ENCODE measurements around the gene CD22.

The CD22 gene

GRCh38 chr19:35314031-35314430 lies 15.0 kb upstream of the CD22 start:
- DNase-seq (ENCODE audit: low spot score) = no peak

- DNase-seq (ENCODE audit: low spot score) = no peak
Observed at GRCh38 chr19:35314858-35315470, 14.0 kb upstream of the CD22 start.

DNA sequence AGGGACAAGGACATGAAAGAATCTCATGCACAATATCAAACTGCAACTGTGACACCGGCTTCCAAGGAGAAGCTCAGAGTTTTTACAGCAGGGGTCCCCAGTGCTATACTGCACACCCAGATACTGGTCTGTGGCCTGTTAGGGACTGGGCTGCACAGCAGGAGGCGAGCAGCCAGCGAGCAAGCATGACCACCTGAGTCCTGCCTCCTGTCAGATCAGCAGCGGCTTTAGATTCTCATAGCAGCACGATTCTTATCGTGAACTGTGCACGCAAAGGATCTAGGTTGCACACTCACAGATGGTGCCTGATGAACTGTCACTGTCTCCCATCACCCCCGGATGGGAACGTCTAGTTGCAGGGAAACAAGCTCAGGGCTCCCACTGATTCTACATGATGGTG lies 13.1 kb upstream of the CD22 start:
- no peak for DNase-seq (ENCODE audit: low spot score)

DNA sequence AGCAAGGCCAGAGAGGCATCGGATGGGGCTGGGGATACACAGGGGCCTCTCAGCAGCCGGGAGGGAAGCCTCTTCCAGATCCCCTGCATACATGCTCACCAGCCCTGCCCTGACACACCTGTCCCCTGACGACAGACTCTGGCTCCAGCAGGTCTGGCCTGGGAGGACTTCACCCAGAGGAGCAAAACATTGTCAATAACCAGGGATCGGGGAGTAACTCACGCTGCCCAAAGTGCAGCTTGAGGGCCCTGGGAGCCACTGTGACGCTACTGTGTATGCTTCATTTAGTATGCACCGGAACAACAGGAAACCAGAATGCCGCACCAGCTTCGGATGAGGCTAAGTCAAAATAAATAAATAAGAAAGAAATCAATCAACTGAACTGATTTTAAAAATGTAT lies 12.4 kb upstream of the CD22 start:
- DNase-seq (ENCODE audit: low spot score) = no peak

DNA sequence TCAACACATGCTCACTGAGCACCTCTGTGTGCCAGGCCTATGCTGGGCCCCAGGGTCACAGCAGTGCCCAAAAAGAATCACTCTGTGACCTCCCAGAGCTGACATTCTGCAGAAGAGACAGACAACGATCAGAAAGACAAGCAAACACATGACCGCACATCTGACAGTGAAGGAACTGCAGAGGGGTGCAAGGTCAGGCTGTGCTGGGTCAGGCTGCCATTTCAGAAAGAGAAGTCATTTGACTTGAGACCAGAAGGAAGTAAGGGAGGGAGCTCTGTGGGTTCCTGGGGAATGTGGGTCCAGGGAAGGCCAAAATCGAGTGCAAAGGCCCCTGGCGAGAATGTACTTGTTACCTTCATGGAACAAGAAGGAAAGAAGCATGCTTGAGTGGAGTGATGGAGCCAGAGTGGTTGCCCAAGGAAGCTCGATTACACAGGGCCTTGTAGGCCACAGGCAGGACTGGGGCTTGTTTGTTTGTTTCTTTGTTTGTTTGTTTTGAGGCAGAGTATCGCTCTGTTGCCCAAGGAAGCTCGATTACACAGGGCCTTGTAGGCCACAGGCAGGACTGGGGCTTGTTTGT lies 11.4 kb upstream of the CD22 start:
- DNase-seq (ENCODE audit: low spot score) = no peak

DNA sequence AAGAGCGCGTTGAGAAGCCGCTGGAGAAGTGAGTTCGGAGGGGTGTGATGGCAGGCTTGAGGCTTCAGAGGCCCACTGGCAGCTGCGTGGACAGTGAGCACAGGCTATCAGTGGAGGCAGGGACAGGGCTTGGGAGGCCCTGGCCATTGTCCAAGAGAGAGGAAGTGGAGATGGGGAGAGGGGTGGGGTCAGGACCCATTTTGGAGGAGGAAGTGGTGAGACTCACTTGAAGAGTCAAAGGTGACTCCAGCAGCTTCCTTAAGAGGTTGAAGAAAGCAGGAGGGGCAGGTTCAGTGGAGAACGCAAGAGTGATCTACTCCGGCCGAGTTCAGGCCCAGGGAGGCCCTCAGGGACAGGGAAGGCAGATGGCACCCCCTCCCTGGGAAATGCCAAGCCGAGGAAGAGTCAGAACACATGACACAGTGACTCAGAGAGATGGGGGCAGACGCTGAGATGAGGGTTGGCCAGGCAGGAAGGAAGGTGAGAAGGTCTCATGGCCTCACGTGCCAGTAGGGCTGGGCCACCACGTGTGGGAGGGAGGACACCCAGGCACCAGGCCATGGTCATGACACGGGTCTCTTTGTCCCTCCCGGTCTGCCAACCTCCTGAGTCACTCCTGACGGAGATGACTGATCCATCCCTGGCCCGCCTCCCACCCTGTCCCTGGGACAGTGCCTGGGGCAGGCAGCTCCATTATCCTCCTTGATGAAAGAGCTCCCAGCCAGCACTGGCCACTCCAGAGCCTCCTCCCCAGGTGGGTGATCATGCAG lies 10.1 kb upstream of the CD22 start:
- DNase-seq (ENCODE audit: low spot score) = no peak

GRCh38 chr19:35320065-35320713 lies 8.8 kb upstream of the CD22 start:
- no peak for DNase-seq (ENCODE audit: low spot score)

DNA sequence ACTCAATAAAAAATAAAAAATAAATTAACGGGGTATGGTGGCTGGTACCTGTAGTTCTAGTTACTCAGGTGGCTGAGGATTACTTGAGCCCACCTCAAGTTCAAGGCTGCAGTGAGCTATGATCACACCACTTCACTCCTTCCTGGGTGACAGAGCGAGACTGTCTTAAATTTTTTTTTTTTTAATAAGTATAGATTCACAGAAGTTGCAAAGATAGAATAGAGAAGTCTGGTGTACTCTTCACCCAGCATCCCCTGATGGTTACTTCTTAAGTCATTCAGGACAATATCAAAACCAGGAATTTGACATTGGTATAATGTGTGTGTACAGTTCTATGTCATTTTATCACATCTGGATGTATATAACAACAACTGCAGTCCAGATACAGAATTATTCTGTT lies 7.7 kb upstream of the CD22 start:
- no peak for DNase-seq (ENCODE audit: low spot score)

- no peak for DNase-seq (ENCODE audit: low spot score)
Observed at GRCh38 chr19:35322014-35322413, 7.0 kb upstream of the CD22 start.

GRCh38 chr19:35327642-35328041 lies 1.3 kb upstream of the CD22 start:
- no peak for DNase-seq (ENCODE audit: low spot score)

DNA sequence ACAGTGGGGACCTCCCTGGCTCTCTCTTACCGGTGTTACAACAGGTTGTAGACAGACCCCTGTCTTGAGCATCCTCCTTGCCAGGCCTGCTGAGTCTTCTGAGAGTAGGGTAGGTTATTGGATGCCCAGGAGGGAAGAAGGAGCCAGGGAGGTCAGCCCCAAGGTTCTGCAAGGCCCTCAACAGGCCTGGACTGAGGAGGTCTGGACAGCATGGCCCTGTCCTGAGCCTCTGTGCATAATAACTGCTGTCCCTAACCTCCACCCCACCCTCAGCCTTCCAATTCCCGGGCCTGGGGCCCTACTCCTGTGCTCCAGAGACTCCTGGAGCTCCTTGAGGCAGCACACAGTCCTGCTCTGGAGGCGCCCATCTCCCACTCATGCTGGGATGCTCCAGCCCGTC lies 336 bp downstream of the CD22 start:
- DNase-seq (ENCODE audit: low spot score) = no peak

GRCh38 chr19:35330475-35330874 lies 1.5 kb downstream of the CD22 start:
- DNase-seq (ENCODE audit: low spot score) = no peak

GRCh38 chr19:35331551-35332214 lies 2.7 kb downstream of the CD22 start:
- DNase-seq (ENCODE audit: low spot score) = no peak

DNA sequence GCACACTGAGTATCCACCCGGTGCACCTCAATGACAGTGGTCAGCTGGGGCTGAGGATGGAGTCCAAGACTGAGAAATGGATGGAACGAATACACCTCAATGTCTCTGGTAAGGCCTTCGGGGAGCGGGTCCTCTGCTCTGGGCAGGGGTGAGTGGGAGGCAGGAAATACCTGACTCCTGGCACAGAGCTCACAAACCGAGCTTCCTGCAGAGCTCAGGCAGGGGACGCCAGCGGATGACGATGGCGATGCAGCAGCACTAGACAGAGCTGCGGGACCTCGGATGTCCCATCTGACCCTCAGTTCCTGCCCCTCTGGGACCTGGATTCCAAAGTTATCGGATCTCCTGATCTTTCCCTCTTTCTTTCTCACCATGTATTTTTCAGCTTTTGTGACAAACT lies 3.8 kb downstream of the CD22 start:
- no peak for DNase-seq (ENCODE audit: low spot score)

DNA sequence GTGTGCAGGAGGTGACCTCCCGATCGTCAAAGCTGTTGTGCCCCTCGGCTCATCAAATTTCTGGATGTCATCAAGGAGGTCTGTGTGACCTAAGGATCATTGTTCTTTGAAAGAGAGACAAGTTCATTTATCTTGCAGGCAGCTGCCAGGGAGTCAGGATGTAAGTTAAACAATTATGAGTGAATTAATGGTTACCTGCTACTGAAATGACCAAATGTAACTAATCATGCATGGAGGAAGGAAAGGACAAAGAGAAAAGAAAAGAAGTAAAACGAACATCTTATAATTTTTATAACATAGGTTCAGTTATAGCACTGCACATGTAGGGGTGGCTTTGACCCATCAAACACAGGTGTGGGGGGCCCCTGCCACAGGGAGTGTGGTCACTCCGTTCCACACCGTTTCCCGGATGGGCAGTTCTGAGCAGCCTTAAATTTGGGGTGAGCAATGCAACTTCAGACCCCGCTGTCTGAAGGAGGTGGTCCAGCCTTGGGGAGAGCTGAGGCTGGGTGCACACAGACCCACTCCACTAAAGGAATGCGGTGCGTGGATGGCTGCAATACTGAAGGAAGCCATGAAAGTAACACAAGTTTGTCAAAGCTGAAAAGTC lies 5.3 kb downstream of the CD22 start:
- no peak for DNase-seq (ENCODE audit: low spot score)

DNA sequence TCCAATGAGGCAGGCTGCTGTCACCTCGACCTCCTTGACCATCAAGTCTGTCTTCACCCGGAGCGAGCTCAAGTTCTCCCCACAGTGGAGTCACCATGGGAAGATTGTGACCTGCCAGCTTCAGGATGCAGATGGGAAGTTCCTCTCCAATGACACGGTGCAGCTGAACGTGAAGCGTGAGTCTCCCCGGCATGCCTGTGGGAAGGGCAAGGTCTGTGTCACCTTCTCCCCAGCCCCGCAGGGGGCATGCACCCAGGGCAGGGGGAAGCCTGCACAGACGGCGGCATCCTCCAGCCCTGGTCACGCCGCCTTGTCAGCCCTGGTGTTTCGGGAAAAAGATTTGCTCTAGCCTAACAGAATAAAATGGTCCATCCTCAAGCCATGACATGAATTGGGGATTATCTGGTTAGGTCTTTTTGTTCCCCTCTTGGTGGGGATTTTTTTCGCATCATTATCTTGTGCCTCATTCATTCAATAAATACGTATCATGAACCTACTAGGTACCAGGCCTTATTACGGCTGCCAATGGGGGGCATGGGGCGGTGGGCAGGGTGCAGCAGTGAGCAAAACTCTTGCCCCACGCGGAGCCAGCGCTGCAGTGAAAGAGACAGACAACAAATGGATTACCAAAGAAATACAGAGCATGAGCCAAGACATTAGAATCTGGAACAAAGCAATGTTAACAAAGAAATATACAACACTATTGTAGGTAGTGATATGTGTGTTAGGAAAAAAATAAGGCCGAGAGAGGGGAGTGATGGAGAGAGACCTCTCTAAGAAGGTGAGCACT lies 7.4 kb downstream of the CD22 start:
- no peak for DNase-seq (ENCODE audit: low spot score)

DNA sequence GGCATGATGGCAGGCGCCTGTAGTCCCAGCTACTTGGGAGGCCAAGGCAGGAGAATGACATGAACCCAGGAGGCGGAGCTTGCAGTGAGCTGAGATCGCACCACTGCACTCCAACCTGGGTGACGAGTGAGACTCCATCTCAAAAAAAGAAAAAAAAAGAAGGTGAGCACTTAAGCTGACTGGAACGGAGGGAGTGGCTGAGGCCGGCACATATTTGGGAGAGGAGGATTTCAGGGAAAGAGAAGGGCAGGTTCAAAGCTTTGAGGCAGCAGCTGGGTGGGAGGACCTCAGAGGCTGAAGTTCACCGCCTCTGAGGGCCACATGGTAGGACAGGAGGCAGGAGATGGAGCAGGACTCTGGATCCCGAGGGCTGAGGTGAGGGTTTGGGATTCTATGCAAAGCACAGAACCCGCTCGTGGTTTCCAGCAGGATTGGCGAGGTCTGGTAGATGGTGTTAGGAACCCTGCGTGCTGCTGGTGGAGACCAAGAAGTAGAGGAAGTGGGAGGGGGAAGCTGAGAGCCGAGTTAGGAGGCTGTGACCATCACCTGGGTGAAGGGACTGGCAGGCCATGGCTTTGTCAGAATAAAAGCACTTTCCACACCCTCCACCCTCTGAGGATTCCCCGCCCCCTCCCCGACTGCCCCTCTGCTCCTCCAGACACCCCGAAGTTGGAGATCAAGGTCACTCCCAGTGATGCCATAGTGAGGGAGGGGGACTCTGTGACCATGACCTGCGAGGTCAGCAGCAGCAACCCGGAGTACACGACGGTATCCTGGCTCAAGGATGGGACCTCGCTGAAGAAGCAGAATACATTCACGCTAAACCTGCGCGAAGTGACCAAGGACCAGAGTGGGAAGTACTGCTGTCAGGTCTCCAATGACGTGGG lies 8.4 kb downstream of the CD22 start:
- DNase-seq (ENCODE audit: low spot score) = no peak

GRCh38 chr19:35337984-35338296 lies 9.0 kb downstream of the CD22 start:
- no peak for DNase-seq (ENCODE audit: low spot score)

- no peak for DNase-seq (ENCODE audit: low spot score)
Observed at GRCh38 chr19:35340431-35340830, 11.4 kb downstream of the CD22 start.

- DNase-seq (ENCODE audit: low spot score) = no peak
Observed at GRCh38 chr19:35341006-35341405, 12.0 kb downstream of the CD22 start.
